PC-9 (cell line): ENCODE measurements around the gene LCTL. TPM values are rescaled to one million over a fixed set of nuclear protein-coding genes. Genes with fewer than 3 reads are reported as not detected.

Experiments used
- BruUV-seq: library from RNA; stranded (reverse); fragments of 400-500 nt; replicated peaks from 2 replicates; lab custom pipeline; 2021; lab: Mats Ljungman, UMichigan
- CTCF ChIA-PET: fragments of 300-600 bp; sonication (Branson Sonifier 250); formaldehyde crosslinking; loops from one replicate; lab custom pipeline; 2022; ENCODE audit warnings: antibody characterized with exemption; lab: Charles Lee
- POLR2A ChIA-PET: fragments of 300-600 bp; sonication (Branson Sonifier 250); formaldehyde crosslinking; loops from one replicate; lab custom pipeline; 2022; ENCODE audit warnings: antibody characterized with exemption; ENCODE audit not compliant: unreplicated experiment; lab: Charles Lee
- DNase-seq, 2 experiments: peaks; one replicate each; pipeline versions ENCODE4 v3.0.0 to v3.0.0-alpha.2; 2015 to 2022; ENCODE audit warnings: mixed read lengths in 1 of 2
- H2AFZ ChIP-seq: fragments of 200-600 bp; sonication (generic); 2 replicates; pipeline ENCODE4 v1.8.1; 2017; ENCODE audit warnings: antibody characterized with exemption
- H3F3A ChIP-seq: fragments of 200-600 bp; sonication (generic); 2 replicates; pipeline ENCODE4 v1.8.1; 2017; ENCODE audit warnings: antibody characterized with exemption, mild to moderate bottlenecking, low read depth; ENCODE audit not compliant: insufficient read depth
- H3K27ac ChIP-seq: fragments of 200-600 bp; sonication (generic); 2 replicates; pipeline ENCODE4 v1.6.1; 2016; ENCODE audit warnings: mixed run types
- H3K27me3 ChIP-seq: fragments of 200-600 bp; sonication (generic); 2 replicates; pipeline ENCODE4 v1.6.1; 2016; ENCODE audit warnings: low read depth, mixed run types; ENCODE audit not compliant: insufficient read depth
- H3K36me3 ChIP-seq: fragments of 200-600 bp; sonication (generic); 2 replicates; pipeline ENCODE4 v1.6.1; 2016; ENCODE audit warnings: low read depth, mixed run types
- H3K4me1 ChIP-seq: fragments of 200-600 bp; sonication (generic); replicated peaks from 2 replicates; pipeline ENCODE4 v1.6.1; 2016; ENCODE audit warnings: mixed run types; ENCODE audit not compliant: insufficient read depth
- H3K4me2 ChIP-seq: fragments of 200-600 bp; sonication (generic); 2 replicates; pipeline ENCODE4 v1.6.1; 2017; ENCODE audit warnings: mixed run types
- H3K4me3 ChIP-seq: fragments of 200-600 bp; sonication (generic); 2 replicates; pipeline ENCODE4 v1.6.1; 2016; ENCODE audit warnings: mixed run types
- H3K79me2 ChIP-seq: fragments of 200-600 bp; sonication (generic); 2 replicates; pipeline ENCODE4 v1.6.1; 2017; ENCODE audit warnings: low read depth, mixed run types
- H3K9me2 ChIP-seq: fragments of 200-600 bp; sonication (generic); 2 replicates; pipeline ENCODE4 v1.8.1; 2017; ENCODE audit warnings: mild to moderate bottlenecking; ENCODE audit not compliant: insufficient read depth
- H3K9me3 ChIP-seq: fragments of 200-600 bp; sonication (generic); 2 replicates; pipeline ENCODE4 v1.8.1; 2016; ENCODE audit warnings: low read depth; ENCODE audit not compliant: insufficient read depth
- H4K20me1 ChIP-seq: fragments of 200-600 bp; sonication (generic); 2 replicates; pipeline ENCODE4 v1.8.1; 2017; ENCODE audit not compliant: insufficient read depth
- CTCF ChIP-seq: fragments of 200-600 bp; sonication (generic); conservative IDR thresholded peaks from 2 replicates; pipeline ENCODE4 v1.6.1; 2017; ENCODE audit warnings: mixed run types, antibody characterized with exemption, mild to moderate bottlenecking, moderate library complexity
- EZH2 ChIP-seq: fragments of 200-600 bp; sonication (generic); IDR thresholded peaks from 2 replicates; pipeline ENCODE4 v1.8.0; 2017; ENCODE audit warnings: antibody characterized with exemption, low read depth
- intact Hi-C: fragments of 100-400 bp; cut with micrococcal nuclease; formaldehyde crosslinking; loops from one replicate; pipeline ENCODE4 v1.10.0; 2022; ENCODE audit not compliant: unreplicated experiment
- total RNA-seq: library from RNA; stranded (reverse); gene quantifications from 2 replicates; pipeline ENCODE4 v1.2.3, GENCODE V29; 2021

Gene LCTL
- total RNA-seq, 1 experiment from 2014 or later = not detected

- TF ChIP-seq EZH2 = no peak
- no peak for TF ChIP-seq CTCF
- Histone ChIP-seq H3K4me3 (no peak overlapping the region), H3K9me3 (no peaks in the 10 kb centered on the region), H3K27me3 (no peaks in the 10 kb centered on the region), H3K79me2 (no peaks in the 10 kb centered on the region), H4K20me1 (no peaks in the 10 kb centered on the region), H3F3A (no peaks in the 10 kb centered on the region), H2AFZ (no peak overlapping the region), H3K27ac (no peak overlapping the region), H3K9me2 (no peaks in the 10 kb centered on the region), H3K4me2 (no peak overlapping the region), H3K4me1 (no peaks in the 10 kb centered on the region), H3K36me3 (no peaks in the 10 kb centered on the region)
- POLR2A ChIA-PET = no interaction called here
- intact Hi-C loops = no loop called here
- no peak for DNase-seq
- CTCF ChIA-PET = no interaction called here
- no TSS peak for BruUV-seq
Measured at GRCh38 chr15:66613743-66614142, 47.9 kb upstream of the LCTL start.

GRCh38 chr15:66611257-66612053 is 45.7 kb upstream of the LCTL start:
- no peak overlapping the region for H2AFZ ChIP-seq
- POLR2A ChIA-PET = interaction anchor here (0.6 kb wide), 1 partner anchor 167 kb away, joined by 3 read pairs; no protein-coding TSS in a partner anchor
- H3F3A ChIP-seq = no peaks in the 10 kb centered on the region

DNA sequence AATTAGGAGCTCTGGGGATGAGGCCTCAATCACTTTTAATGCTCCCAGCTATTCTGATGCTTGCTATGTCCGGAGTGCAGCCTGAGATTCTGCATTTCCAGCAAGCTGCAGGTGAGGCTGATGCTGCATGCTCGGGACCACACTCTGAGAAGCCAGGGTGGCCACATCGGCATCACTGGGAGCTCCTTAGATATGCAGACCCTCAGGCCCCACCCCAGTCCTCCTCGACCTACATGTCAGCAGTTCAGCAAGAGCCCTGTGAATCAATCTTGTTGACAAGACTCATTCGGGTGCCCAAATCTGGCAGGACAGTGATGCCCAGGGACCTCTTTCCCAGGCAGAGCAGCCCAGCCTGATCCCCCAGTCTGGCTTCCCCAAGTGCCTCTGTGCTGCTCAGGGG is 44.1 kb upstream of the LCTL start:
- Histone ChIP-seq H3K4me2 (no peak overlapping the region), H3K9me3 (no peaks in the 10 kb centered on the region), H3K4me1 (no peaks in the 10 kb centered on the region), H3F3A (no peaks in the 10 kb centered on the region), H3K9me2 (no peaks in the 10 kb centered on the region), H3K79me2 (no peaks in the 10 kb centered on the region), H3K36me3 (no peaks in the 10 kb centered on the region), H3K27me3 (no peaks in the 10 kb centered on the region), H2AFZ (no peak overlapping the region), H3K4me3 (no peak overlapping the region), H3K27ac (no peak overlapping the region), H4K20me1 (no peaks in the 10 kb centered on the region)
- no peak for TF ChIP-seq EZH2
- TF ChIP-seq CTCF = no peak
- CTCF ChIA-PET = no interaction called here
- DNase-seq = no peak
- intact Hi-C loops = no loop called here
- no TSS peak for BruUV-seq
- POLR2A ChIA-PET = no interaction called here

More at GRCh38 chr15:66611257-66612053, 45.7 kb upstream of the LCTL start:
- BruUV-seq = no TSS peak
- Histone ChIP-seq H3K27ac (no peak overlapping the region), H3K4me3 (no peak overlapping the region), H4K20me1 (no peaks in the 10 kb centered on the region), H3K36me3 (no peaks in the 10 kb centered on the region), H3K27me3 (no peaks in the 10 kb centered on the region), H3K4me2 (no peak overlapping the region), H3K9me2 (no peaks in the 10 kb centered on the region), H3K4me1 (no peaks in the 10 kb centered on the region), H3K79me2 (no peaks in the 10 kb centered on the region), H3K9me3 (no peaks in the 10 kb centered on the region)
- no peak for TF ChIP-seq EZH2
- TF ChIP-seq CTCF = no peak
- CTCF ChIA-PET = interaction anchor here (0.6 kb wide), 1 partner anchor 33 kb away, joined by 7 read pairs; no protein-coding TSS in a partner anchor
- intact Hi-C loops = no loop called here
- no peak for DNase-seq
